Measurements from ENCODE around the gene TAF5.
A peak's percentile ranks its signal among the peaks of the same experiment; 100 is the strongest.
"Not testable (repeated sequence)": the region's sequence is repeated elsewhere in the genome, so short reads cannot be mapped to it uniquely, and the experiment has no call there.

The TAF5 gene

GRCh38 chr10:103397191-103397825 is 29.5 kb downstream of the TAF5 start:
- intact Hi-C loops (cut with DNase I), result no loop called here
- DNase-seq, result peak in 1 of 10 donors; percentile 9

GRCh38 chr10:103413564-103413963 is 45.8 kb downstream of the TAF5 start:
- intact Hi-C loops (cut with DNase I), result no loop called here
- DNase-seq, result no peak

GRCh38 chr10:103415581-103415980 is 47.8 kb downstream of the TAF5 start:
- DNase-seq, result no peak
- intact Hi-C loops (cut with DNase I), result no loop called here

GRCh38 chr10:103416436-103417147 is 48.8 kb downstream of the TAF5 start:
- DNase-seq, result peak in 5 of 10 donors; percentile 33 to 59 (median 43)
- intact Hi-C loops (cut with DNase I), result loop anchor here (2.0 kb wide), 1 partner anchor 68 kb away; no protein-coding TSS in a partner anchor

GRCh38 chr10:103417148-103417469 is 49.3 kb downstream of the TAF5 start:
- DNase-seq, result not testable (repeated sequence)
- intact Hi-C loops (cut with DNase I), result loop anchor here (2.0 kb wide), 1 partner anchor 68 kb away; no protein-coding TSS in a partner anchor

GRCh38 chr10:103417601-103418000 is 49.8 kb downstream of the TAF5 start:
- intact Hi-C loops (cut with DNase I), result loop anchor here (2.0 kb wide), 1 partner anchor 67 kb away; no protein-coding TSS in a partner anchor
- DNase-seq, result no peak

- no peak for DNase-seq
- intact Hi-C loops (cut with DNase I), result no loop called here
These were observed 51.3 kb downstream of the TAF5 start for GRCh38 chr10:103419101-103419500.

- DNase-seq, result no peak
- intact Hi-C loops (cut with DNase I), result no loop called here
These were observed 56.0 kb downstream of the TAF5 start for GRCh38 chr10:103423748-103424147.

GRCh38 chr10:103427866-103428265 is 60.1 kb downstream of the TAF5 start:
- intact Hi-C loops (cut with DNase I), result no loop called here
- no peak for DNase-seq

GRCh38 chr10:103428989-103429643 is 61.3 kb downstream of the TAF5 start:
- DNase-seq, result no peak
- intact Hi-C loops (cut with DNase I), result no loop called here

- no peak for DNase-seq
- intact Hi-C loops (cut with DNase I), result no loop called here
These were observed 61.9 kb downstream of the TAF5 start for GRCh38 chr10:103429647-103430046.

- intact Hi-C loops (cut with DNase I), result no loop called here
- DNase-seq, result no peak
These were observed 64.1 kb downstream of the TAF5 start for GRCh38 chr10:103431902-103432301.

- intact Hi-C loops (cut with DNase I), result no loop called here
- DNase-seq, result no peak
These were observed 66.1 kb downstream of the TAF5 start for GRCh38 chr10:103433858-103434257.

Measured in posterior cingulate gyrus (tissue), 11 donors.